Measurements from ENCODE around the gene CCDC149.

- no peak for TF ChIP-seq CTCF (IDR thresholded peaks at IDR 0.05; ENCODE audit: poor library complexity)
- TF ChIP-seq EZH2 (IDR thresholded peaks at IDR 0.05; ENCODE audit: borderline replicate concordance), result no peak
- no peak for TF ChIP-seq EZH2phosphoT487 (IDR thresholded peaks at IDR 0.05; ENCODE audit: low read depth, severe bottlenecking, unreplicated experiment)
Measured at GRCh38 chr4:24862073-24862751, 50.6 kb downstream of the CCDC149 start.
